HG02981 (cell line): ENCODE data around the gene ZNF469.

Experiments
- ATAC-seq: cut with Tn5 transposase; IDR thresholded peaks from one replicate; pipeline ENCODE4 v1.9.1; 2021; ENCODE audit warnings: mild to moderate bottlenecking, moderate library complexity; ENCODE audit not compliant: unreplicated experiment

The ZNF469 gene

DNA sequence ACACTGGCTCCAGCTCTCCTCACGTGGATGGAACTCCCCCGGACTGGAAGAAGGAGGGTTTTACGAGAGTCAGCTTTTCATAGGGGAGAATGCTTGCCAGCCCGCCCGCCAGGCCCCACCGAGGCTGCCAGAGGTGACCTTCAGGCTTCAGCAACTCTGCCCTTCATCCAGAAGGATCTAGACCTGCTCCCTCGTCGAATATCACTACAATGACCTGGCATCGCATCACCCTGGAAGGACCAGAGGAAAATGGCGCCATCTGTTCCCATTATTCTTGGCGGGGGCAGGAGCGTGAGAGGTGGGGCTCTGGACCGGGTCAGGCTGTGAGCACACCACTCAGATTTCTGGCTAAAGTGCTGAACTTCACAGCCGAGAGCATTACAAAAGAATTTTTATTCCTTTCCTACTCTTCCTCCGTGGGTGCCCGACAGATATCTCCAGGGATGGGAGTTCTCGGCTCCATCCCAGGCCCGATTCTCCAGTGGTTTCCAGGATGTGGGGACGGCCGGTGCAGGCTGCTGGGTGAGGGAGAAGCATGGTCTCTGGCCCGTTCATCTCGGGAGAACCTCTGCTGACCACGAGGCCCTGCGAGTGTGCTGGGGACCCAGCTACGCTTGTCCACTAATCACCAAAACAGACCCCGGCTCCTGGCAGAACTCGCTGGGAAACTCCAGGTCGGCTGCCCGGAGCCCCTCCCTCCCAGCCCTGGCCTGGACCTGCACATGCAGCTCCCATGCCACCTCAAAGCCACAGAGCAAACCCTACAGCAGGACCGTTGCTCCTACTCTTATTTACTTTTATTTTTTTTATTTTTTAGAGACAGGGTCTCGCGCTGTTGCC, 36.8 kb upstream of the ZNF469 start:
- ATAC-seq: no peak

- no peak for ATAC-seq
Observed at GRCh38 chr16:88346680-88347505, 35.9 kb upstream of the ZNF469 start.

DNA sequence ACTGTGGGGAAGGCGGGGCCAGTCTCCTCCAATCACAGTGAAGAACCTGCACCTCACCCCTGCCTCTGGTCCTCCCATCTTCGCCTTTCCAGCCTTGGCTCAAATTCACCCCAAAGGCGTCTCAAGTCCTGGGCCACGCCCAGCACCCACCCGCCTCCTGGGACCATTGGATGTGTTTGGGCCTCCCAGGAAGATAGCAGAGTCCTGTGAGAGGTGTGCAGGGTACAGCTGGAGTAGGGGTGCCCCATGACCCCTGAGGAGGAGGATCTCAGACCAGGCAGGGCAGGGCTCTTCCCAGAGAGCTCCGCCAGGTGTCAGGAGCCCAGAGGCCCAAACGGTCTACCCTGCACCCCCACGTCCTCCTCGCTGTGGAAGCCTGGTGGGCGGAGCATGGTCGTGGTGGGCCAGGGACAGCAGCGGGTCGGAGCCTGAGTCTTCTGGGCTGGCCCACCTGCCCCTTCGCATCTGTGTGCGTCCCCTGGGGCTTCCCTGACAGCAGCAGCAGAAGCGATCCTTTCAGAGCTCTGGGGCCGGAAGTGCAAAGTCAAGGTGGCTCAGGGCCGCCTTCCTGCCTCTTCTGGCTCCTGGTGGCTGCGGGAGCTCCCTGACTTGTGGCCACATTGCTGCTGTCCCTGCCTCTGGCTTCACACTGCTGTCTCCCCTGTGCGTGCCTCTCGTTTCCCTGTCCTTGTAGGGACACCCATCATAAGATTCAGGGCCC, 34.9 kb upstream of the ZNF469 start:
- no peak for ATAC-seq

DNA sequence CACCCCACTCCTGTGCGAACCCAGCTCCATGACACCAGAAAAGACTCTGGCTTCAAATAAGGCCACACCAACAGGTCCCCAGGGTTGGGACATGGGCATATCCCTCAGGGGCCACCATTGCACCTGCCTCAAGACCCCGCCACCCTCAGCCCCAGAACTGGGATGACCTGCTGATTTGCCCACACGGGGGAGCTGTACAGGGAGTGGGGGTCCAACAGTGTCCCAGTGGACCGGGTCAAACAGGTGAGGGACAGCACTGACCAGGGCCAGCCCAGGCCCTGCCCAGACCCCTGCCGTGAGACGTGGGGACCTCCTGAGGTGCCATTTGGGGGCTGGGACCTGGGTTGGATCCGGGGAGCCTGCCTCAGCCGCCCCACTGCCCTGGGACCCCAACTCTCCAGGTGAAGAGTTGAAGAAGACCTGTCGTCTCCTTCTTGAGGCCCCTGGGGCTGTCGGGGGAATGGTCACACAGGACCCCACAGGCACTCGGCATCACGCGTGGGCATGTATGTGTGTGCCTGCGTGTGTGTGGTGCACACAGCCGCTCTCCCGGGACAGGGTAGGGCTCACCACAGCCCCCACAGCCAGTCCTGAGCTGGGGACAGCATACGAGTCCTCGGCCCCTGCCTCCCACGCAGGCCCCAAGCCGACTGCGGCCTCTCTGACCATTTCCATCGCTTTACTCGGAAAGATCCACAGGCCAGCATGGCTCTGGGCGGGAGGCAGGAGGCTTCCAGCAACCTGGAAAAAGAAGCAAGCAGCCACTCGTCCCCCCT, 34.2 kb upstream of the ZNF469 start:
- no peak for ATAC-seq

- no peak for ATAC-seq
Observed at GRCh38 chr16:88349153-88349902, 33.4 kb upstream of the ZNF469 start.

GRCh38 chr16:88349903-88350900, 32.6 kb upstream of the ZNF469 start:
- no peak for ATAC-seq

- ATAC-seq: no peak
Observed at GRCh38 chr16:88350922-88351321, 31.8 kb upstream of the ZNF469 start.

DNA sequence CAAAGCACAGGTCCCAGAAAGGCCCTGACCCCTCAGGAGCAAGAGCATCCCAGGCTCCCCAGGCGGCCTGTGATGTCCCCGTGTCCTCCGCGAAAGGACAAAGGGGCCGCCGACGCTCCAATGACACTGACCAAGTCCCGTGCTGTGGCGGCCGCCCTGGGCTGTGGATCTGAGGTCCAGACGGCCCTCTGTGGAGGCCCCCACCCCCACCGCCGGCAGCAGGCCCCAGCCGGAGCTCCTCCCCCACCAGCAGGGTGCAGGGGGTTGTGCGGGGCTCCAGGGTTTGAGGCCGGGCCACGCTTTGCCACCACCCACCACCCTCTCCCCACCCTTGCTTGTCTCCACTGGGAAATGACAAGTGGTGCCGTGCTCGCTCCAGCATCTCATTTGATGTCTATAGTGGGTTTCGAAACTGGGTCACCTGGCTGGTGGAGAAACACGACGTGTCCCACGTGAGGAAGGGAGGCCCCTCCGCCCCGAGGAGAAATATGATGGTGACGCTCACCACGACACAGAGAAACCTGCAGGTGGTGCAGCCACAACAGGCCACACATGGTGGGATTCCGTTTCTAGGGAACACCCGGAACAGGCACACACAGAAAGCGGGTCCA, 31.2 kb upstream of the ZNF469 start:
- ATAC-seq: no peak

DNA sequence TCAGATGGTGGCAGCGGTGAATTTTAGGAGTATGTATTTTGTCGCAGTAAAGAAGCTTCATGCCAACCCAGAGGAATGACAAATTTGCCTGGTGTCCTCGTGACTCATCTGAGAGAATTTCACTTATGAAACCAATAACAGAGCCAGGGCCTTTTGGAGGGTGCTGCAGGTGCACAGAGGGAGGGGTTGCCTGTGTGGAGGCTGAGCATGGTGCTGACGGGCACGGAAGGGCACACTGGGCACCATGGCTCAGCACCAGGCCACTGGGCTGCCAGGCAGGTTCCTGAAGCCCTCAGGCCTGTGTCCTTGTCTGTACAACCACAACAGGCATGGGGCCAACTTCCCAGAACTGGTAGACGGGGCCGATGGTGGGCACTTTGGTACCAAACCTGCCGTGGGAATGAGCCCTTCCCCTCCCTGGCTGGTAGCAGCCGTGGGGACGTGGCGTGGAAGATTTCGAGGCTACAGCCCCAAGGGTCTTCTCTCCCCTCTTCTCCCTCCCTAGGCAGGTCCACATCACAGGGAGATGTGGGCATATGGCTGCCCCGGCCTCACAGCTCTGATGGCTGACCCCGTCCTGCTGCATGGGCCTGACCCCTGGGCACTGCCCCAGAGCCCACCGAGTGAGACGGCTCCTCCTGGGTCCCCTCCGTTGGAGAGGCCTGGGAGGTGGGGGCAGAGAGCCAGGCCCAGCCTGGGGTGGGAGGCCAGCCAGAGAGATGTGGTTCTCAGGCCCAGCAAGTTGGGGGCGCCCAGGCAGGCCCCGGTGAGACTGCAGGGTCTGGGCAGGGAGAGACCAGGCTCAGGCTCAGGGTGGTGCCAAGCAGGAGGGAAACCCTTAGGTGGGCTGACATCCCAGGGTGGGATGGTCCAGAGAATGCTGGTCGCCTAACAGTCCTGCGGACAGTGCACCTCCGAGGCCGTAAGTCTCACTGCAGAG, 30.2 kb upstream of the ZNF469 start:
- no peak for ATAC-seq

- no peak for ATAC-seq
Observed at GRCh38 chr16:88353232-88353631, 29.5 kb upstream of the ZNF469 start.

DNA sequence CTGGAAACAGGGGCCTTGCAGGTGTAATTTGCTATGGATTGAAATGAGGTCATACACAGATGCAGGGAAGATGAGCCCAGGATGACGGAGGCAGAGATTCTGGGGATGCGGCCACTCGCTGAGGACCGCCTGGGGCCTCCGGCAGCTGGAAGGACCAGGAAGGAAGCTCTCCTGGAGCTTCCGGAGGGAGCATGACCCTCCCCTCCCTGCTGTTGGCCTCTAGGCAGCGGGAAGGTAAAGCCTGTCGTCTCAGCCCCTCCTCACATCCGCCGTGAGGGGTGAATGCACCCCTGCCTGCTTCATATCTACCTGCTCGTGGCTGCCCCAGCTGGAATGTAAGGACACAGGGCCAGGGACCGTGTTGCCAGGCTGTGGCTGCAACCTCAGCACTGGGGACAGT, 29.1 kb upstream of the ZNF469 start:
- ATAC-seq: no peak

GRCh38 chr16:88354229-88355092, 28.3 kb upstream of the ZNF469 start:
- no peak for ATAC-seq

DNA sequence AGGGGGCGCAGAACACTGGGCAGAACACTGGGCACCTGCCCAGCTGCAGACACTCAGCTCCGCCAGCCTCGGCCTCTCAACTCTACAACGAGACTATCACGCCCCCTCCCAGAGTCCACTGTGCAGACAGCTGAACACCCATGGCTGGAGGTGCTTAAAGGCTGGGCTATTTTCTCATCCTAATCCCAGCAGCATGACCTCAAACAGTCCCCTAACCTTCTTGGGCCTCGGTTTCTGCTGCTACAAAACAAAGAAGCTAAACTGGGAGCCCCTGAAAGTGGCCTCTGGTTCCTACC, 27.7 kb upstream of the ZNF469 start:
- ATAC-seq: no peak

- ATAC-seq: no peak
Observed at GRCh38 chr16:88355389-88356123, 27.2 kb upstream of the ZNF469 start.

GRCh38 chr16:88356124-88356726, 26.5 kb upstream of the ZNF469 start:
- no peak for ATAC-seq
